Measurements from ENCODE around the gene ZDHHC8.

ZDHHC8 gene

GRCh38 chr22:20164863-20165262 lies 33.3 kb downstream of the ZDHHC8 start:
- no peak for DNase-seq (ENCODE audit: low read depth)

- DNase-seq (ENCODE audit: low read depth), result no peak
Measured at GRCh38 chr22:20165421-20165820, 33.8 kb downstream of the ZDHHC8 start.

GRCh38 chr22:20165913-20166312 lies 34.3 kb downstream of the ZDHHC8 start:
- no peak for DNase-seq (ENCODE audit: low read depth)

- DNase-seq (ENCODE audit: low read depth), result no peak
Measured at GRCh38 chr22:20166703-20167102, 35.1 kb downstream of the ZDHHC8 start.

GRCh38 chr22:20167643-20168322 lies 36.2 kb downstream of the ZDHHC8 start:
- no peak for DNase-seq (ENCODE audit: low read depth)

- DNase-seq (ENCODE audit: low read depth), result no peak
Measured at GRCh38 chr22:20169253-20169822, 37.7 kb downstream of the ZDHHC8 start.

GRCh38 chr22:20170170-20170569 lies 38.6 kb downstream of the ZDHHC8 start:
- no peak for DNase-seq (ENCODE audit: low read depth)

- DNase-seq (ENCODE audit: low read depth), result no peak
Measured at GRCh38 chr22:20171288-20172140, 39.9 kb downstream of the ZDHHC8 start.

GRCh38 chr22:20172141-20172613 lies 40.6 kb downstream of the ZDHHC8 start:
- no peak for DNase-seq (ENCODE audit: low read depth)

GRCh38 chr22:20173246-20173645 lies 41.6 kb downstream of the ZDHHC8 start:
- no peak for DNase-seq (ENCODE audit: low read depth)

GRCh38 chr22:20173772-20174171 lies 42.2 kb downstream of the ZDHHC8 start:
- DNase-seq (ENCODE audit: low read depth), result no peak

GRCh38 chr22:20174785-20175596 lies 43.4 kb downstream of the ZDHHC8 start:
- DNase-seq (ENCODE audit: low read depth), result no peak

GRCh38 chr22:20175597-20175900 lies 43.9 kb downstream of the ZDHHC8 start:
- DNase-seq (ENCODE audit: low read depth), result no peak

GRCh38 chr22:20176421-20177085 lies 44.9 kb downstream of the ZDHHC8 start:
- DNase-seq (ENCODE audit: low read depth), result no peak

GRCh38 chr22:20177217-20177911 lies 45.8 kb downstream of the ZDHHC8 start:
- no peak for DNase-seq (ENCODE audit: low read depth)

- DNase-seq (ENCODE audit: low read depth), result no peak
Measured at GRCh38 chr22:20178075-20178914, 46.7 kb downstream of the ZDHHC8 start.

- no peak for DNase-seq (ENCODE audit: low read depth)
Measured at GRCh38 chr22:20178915-20179227, 47.3 kb downstream of the ZDHHC8 start.

- no peak for DNase-seq (ENCODE audit: low read depth)
Measured at GRCh38 chr22:20179455-20180244, 48.0 kb downstream of the ZDHHC8 start.

- DNase-seq (ENCODE audit: low read depth), result no peak
Measured at GRCh38 chr22:20180245-20180630, 48.6 kb downstream of the ZDHHC8 start.

GRCh38 chr22:20180640-20181039 lies 49.0 kb downstream of the ZDHHC8 start:
- DNase-seq (ENCODE audit: low read depth), result no peak

Data from stromal cell of bone marrow (primary cell).